ENCODE measurements around the gene DAGLB. TPM values are rescaled to one million over a fixed set of nuclear protein-coding genes. Genes with fewer than 3 reads are reported as not detected.

Gene DAGLB
- total and polyA plus RNA-seq, 2 of the 8 experiments (the other 6 are each of a cell fraction or from before 2014, with no cell fraction given): 27.0 to 39.6 TPM

GRCh38 chr7:6385909-6386560 is 61.7 kb downstream of the DAGLB start:
- Histone ChIP-seq H2BK20ac (ENCODE audit: low read length) (no peak overlapping the region), H2BK120ac (replicated peaks; ENCODE audit: low read depth, low read length) (no peak overlapping the region), H3K56ac (replicated peaks; ENCODE audit: insufficient read length, low read depth, low read length) (no peak overlapping the region), H3K18ac (ENCODE audit: extremely low read depth, low read length) (no peak overlapping the region), H2BK12ac (ENCODE audit: low read depth, low read length) (no peak overlapping the region), H3K4me3 (ENCODE audit: extremely low read depth in 1 of 4, insufficient read depth in 2 of 4, low read depth in 3 of 4, low read length in 4 of 4) (no peak overlapping the region), H3K27me3 (replicated peaks in 1 of 4; ENCODE audit: control insufficient read depth in 3 of 4, extremely low read depth in 1 of 4, insufficient read depth in 3 of 4, low read length in 3 of 4) (no peaks in the 10 kb centered on the region), H3K4ac (replicated peaks; ENCODE audit: insufficient read length, low read depth, low read length) (no peak overlapping the region), H3K79me1 (ENCODE audit: low read depth, low read length) (peaks cover 13% of the 10 kb centered on the region; the same call in 1 of the 2 replicates), H4K20me1 (replicated peaks in 1 of 2; ENCODE audit: control insufficient read depth in 1 of 2, insufficient read depth in 2 of 2, low read length in 2 of 2) (peaks cover 25 to 30% of the 10 kb centered on the region in 2 experiments), H3K23ac (ENCODE audit: insufficient read length) (no peak overlapping the region), H2BK15ac (ENCODE audit: low read length) (no peak overlapping the region), H3K14ac (ENCODE audit: insufficient read length) (no peak overlapping the region), H3K4me2 (ENCODE audit: insufficient read depth in 1 of 2, low read depth in 2 of 2, low read length in 2 of 2) (no peak overlapping the region; a peak in 1 of 4 replicates), H3K79me2 (ENCODE audit: control insufficient read depth in 1 of 2, insufficient read depth in 2 of 2, low read length in 2 of 2) (peaks cover 46 to 96% of the 10 kb centered on the region in 2 experiments), H4K5ac (ENCODE audit: insufficient read length, low read depth, low read length) (no peak overlapping the region), H3K27ac (ENCODE audit: low read depth, low read length) (no peak overlapping the region), H4K91ac (replicated peaks; ENCODE audit: insufficient read length, low read length) (no peak overlapping the region), H2BK5ac (ENCODE audit: low read depth, low read length) (no peak overlapping the region), H2AFZ (ENCODE audit: low read length) (no peak overlapping the region), H4K8ac (ENCODE audit: extremely low read depth, insufficient read depth, low read length) (no peak overlapping the region), H3K4me1 (replicated peaks in 1 of 4; ENCODE audit: control insufficient read depth in 3 of 4, insufficient read depth in 4 of 4, low read length in 3 of 4) (peaks cover 0 to 11% (median 5%) of the 10 kb centered on the region in 4 experiments), H3K36me3 (ENCODE audit: control insufficient read depth in 2 of 4, insufficient read depth in 4 of 4, low read length in 3 of 4) (peaks cover 0 to 23% (median 10%) of the 10 kb centered on the region in 4 experiments; a peak in 5 of 8 replicates), H3K23me2 (ENCODE audit: low read depth, low read length) (no peaks in the 10 kb centered on the region; the same call in 1 of the 2 replicates), H2AK5ac (ENCODE audit: low read depth, low read length) (no peak overlapping the region), H3K9me3 (ENCODE audit: insufficient read depth in 2 of 2, low read depth in 1 of 2, low read length in 1 of 2) (no peaks in the 10 kb centered on the region), H3K9ac (replicated peaks in 1 of 4; ENCODE audit: extremely low read depth in 1 of 4, low read depth in 3 of 4, low read length in 3 of 4) (no peak overlapping the region)
- CTCF ChIA-PET (ENCODE audit: partially characterized antibody): no interaction called here
- POLR2A ChIA-PET (ENCODE audit: partially characterized antibody): interaction anchor here (0.8 to 1.2 kb wide), 5 partner anchors 8 to 26 kb away, joined by 3 to 4 read pairs (median 3); no protein-coding TSS in a partner anchor
- no peak for FAIRE-seq
- WGBS, 2 experiments (ENCODE audit: extremely low coverage in 1 of 2, insufficient coverage in 1 of 2, insufficient read length in 1 of 2, insufficient replicate concordance in 2 of 2, low coverage in 1 of 2, low lambda C conversion rate in 2 of 2, missing lambda C conversion rate in 1 of 2): 94% methylated on average over 4 of the region's 4 CpGs; no CpG with 5 or more reads in 1 of the 2 experiments
- TF ChIP-seq BACH1 (IDR thresholded peaks at IDR 0.05; ENCODE audit: low read length) (no peak), SUZ12 (IDR thresholded peaks at IDR 0.05; ENCODE audit: low read length) (no peak), ATF3 (IDR thresholded peaks at IDR 0.05; ENCODE audit: insufficient read depth, low read depth, low read length) (no peak), TAF1 (IDR thresholded peaks at IDR 0.05; ENCODE audit: low read depth, low read length) (no peak), RXRA (IDR thresholded peaks at IDR 0.05; ENCODE audit: insufficient read depth, low read depth, low read length) (no peak), SP2 (IDR thresholded peaks at IDR 0.05; ENCODE audit: low read length) (no peak), SIX5 (IDR thresholded peaks at IDR 0.05; ENCODE audit: low read depth, low read length) (no peak), CTBP2 (IDR thresholded peaks at IDR 0.05; ENCODE audit: borderline replicate concordance, insufficient read depth, insufficient read length, low read length) (no peak), PHF8 (conservative IDR thresholded peaks at IDR 0.05; ENCODE audit: low read depth, low read length) (no peak)
- DNase-seq (ENCODE audit: low read depth in 1 of 2, low spot score in 2 of 2): no peak
